ENCODE results near the gene ATP2B1.

- TF ChIP-seq BHLHE40 (IDR thresholded peaks at IDR 0.05; ENCODE audit: low read depth, low read length) (no peak), CTCF (IDR thresholded peaks at IDR 0.05) (no peak), USF2 (IDR thresholded peaks at IDR 0.05) (no peak), RCOR1 (IDR thresholded peaks at IDR 0.05; ENCODE audit: low read depth, low read length) (no peak), MAX (IDR thresholded peaks at IDR 0.05) (no peak), POLR2A (IDR thresholded peaks at IDR 0.05; ENCODE audit: low read length) (no peak), CBX2 (IDR thresholded peaks at IDR 0.05; ENCODE audit: borderline replicate concordance, low read depth) (no peak), NPAS2 (CRISPR knock-in tag; IDR thresholded peaks at IDR 0.05; ENCODE audit: borderline replicate concordance) (no peak)
These were observed 34.2 kb downstream of the ATP2B1 start for GRCh38 chr12:89674326-89674942.
